HG03575 (cell line): ENCODE data around the gene MSMO1.

ENCODE experiments used
- ATAC-seq: cut with Tn5 transposase; IDR thresholded peaks from one replicate; pipeline ENCODE4 v1.9.1; 2021; ENCODE audit not compliant: unreplicated experiment, insufficient number of reproducible peaks, low FRiP score; ENCODE audit errors: extremely low read depth

The MSMO1 gene

DNA sequence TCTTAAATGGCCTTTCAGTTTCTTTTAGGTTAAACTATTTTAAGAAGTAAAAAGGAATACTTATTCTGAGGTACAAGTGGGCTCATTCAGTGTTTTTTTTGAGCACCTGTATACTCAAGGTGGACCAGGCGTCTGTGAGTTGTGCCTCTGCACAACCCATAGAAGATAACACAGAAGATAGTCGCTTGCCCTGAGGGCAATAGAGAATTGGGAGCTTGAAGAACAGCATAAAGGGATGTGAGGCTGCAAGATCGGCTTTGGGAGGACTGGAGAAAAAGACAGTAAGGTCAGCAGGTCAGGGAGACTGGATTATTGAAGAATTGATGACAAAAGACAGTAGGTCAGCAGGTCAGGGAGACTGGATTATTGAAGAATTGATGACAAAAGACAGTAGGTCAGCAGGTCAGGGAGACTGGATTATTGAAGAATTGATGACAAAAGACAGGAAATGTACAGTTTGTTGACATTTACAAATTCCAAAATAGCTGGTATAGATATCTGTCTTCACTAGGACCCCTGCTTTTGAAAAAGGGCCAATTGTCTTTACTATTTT is 54.4 kb downstream of the MSMO1 start:
- no peak for ATAC-seq

DNA sequence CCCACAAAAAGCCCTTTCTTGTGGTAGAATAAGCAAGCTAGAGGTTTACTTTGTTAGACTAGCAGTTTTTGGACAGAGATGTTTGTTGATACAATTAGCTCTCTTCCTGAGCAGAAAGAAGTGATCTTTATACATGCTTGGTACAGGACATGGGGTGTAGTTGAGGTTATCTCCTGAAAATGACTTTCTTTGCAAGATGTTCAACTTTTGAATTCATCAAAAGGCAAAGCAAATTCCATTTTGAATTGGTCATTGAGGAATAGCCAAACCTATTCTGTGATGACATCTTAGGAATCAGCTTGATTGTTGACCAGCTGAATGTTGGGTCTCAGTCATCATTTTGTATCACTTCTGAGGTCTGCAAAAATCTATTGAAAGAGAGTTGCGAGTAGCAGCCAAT is 55.2 kb downstream of the MSMO1 start:
- ATAC-seq = no peak

DNA sequence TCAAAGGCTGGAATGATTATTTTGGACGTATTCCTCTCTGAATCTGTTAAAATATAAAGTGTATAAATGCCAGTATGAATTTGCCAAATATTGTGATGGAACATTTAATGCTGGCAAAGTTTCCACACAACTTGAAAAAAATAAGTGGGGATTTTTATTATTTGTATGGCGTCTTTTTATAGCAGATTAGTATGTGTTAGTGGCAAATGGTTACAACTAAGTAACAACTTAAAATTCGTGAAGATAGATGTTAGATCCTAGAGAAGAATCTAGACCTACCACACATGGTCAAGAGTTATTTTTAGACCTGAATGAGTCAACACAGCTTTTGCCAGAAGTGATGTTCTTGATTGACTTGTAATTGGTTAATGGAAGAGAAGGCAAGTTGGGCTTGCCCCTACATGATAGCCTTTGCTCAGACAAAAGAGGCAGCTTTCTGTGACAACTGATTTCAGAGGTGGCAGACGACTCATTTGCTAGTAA is 56.2 kb downstream of the MSMO1 start:
- no peak for ATAC-seq

DNA sequence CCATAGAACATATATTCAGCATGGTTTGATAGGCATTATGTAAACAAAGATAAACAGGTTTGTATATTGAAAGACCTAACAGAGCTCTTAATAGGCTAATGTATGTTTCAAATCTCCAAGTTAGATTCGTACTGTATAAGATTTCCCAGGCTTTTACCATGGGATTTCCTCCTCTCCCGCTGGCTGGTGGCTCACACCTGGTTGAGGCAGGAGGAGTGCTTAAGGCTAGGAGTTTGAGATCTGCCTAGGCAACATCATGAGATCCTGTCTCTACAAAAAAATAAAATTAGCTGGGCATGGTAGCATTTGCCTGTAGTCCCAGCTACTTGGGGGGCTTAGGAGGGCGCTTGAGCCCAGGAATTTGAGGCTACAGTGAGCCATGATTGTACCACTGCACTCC is 56.7 kb downstream of the MSMO1 start:
- ATAC-seq = no peak

DNA sequence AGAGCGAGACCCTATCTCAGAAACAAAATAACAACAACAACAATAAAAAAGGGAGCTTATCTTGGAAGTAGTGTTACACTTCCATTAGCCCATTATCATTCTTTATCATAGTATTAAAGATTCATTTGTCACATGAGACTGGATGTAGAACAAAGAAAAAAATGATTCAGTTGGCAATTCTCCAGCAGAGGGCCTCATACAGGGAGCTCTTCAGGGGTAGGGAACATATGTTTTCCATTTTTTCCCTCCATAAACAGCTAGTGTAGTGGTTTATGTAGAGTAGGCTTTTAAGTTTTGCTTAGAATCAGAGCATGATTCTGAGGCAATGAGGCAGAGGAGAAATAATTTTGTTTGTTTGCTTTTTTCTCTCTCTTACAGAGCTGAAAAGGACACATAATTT is 57.1 kb downstream of the MSMO1 start:
- no peak for ATAC-seq

DNA sequence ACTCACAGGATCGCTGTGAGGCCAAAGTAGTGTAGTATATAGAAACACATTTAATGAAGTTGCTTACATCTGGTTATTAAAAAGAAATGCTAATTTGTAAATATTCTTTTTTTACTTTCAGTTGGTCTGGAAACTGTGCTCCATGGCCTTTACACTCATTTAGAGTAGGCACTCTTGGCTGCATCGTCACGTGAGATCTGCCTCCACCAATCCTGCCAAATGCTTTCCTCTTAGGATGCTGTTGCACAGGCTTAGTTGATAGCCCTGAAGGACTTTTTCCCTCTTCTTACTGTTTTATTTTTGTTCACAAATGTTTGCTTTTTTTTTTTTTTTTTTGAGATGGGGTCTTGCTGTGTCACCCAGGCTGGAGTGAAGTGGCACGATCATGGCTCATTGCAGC is 57.7 kb downstream of the MSMO1 start:
- no peak for ATAC-seq

DNA sequence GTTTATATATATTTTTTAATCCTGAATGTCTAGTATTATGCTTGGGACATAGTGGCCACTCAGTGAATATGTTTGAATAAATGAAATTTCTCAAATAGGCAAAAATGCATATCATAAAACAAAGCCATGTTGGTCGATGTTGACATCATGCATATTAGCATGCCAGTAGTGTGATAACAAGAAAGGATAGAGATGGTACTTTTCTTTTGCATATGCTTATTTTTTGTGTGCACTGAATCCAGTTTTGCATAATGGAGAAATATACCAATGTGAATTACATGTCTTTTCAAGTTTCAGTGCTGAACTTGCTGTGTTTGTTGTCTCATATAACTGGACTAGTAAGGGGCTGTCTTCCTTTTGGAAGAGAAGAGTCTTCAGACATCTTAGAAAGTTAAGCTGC is 58.9 kb downstream of the MSMO1 start:
- ATAC-seq = no peak

DNA sequence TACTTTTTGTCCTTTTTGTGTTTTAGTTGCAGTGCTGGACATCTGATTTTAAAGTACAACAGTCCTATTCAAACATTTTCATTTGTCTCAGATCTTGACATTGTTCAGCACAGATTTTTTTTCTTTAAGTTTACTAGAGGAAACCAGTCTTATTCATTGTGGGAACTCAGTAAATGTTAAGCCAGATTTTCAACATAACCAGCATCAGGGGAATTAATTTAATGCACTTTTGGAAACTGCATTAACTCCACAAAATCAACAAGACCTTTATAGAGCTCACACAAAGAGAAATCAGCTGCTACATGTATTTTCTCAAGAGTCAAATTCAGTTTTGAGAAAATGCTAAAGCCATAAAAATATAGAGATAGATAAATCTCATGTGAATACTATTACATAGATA is 61.3 kb downstream of the MSMO1 start:
- ATAC-seq = no peak
